Hepatocyte (in vitro differentiated cells): ENCODE results near the gene KCNQ1. TPM values are rescaled to one million over a fixed set of nuclear protein-coding genes. Genes with fewer than 3 reads are reported as not detected.

Source experiments
- DNase-seq: peaks from one replicate; pipeline ENCODE4 v3.0.0-alpha.2; 2016; ENCODE audit warnings: low spot score
- H2AFZ ChIP-seq: fragments of 200-600 bp; sonication (generic); 2 replicates; pipeline ENCODE4 v1.6.0; 2016; ENCODE audit warnings: antibody characterized with exemption, mild to moderate bottlenecking
- H3K27ac ChIP-seq: fragments of 200-600 bp; sonication (generic); 2 replicates; pipeline ENCODE4 v1.5.1; 2016; ENCODE audit warnings: mild to moderate bottlenecking
- H3K27me3 ChIP-seq: fragments of 200-600 bp; sonication (generic); 2 replicates; pipeline ENCODE4 v1.6.1; 2016
- H3K36me3 ChIP-seq: fragments of 200-600 bp; sonication (generic); replicated peaks from 2 replicates; pipeline ENCODE4 v1.5.1; 2016; ENCODE audit warnings: low read depth; ENCODE audit not compliant: insufficient read depth
- H3K4me1 ChIP-seq: fragments of 200-600 bp; sonication (generic); 2 replicates; pipeline ENCODE4 v1.5.1; 2016; ENCODE audit warnings: mild to moderate bottlenecking, moderate library complexity; ENCODE audit not compliant: insufficient read depth
- H3K4me2 ChIP-seq: fragments of 200-600 bp; sonication (generic); 2 replicates; pipeline ENCODE4 v1.6.0; 2016
- H3K4me3 ChIP-seq: fragments of 200-600 bp; sonication (generic); 2 replicates; pipeline ENCODE4 v1.5.1; 2016; ENCODE audit warnings: mild to moderate bottlenecking
- H3K79me2 ChIP-seq: fragments of 200-600 bp; sonication (generic); 2 replicates; pipeline ENCODE4 v1.6.0; 2017; ENCODE audit warnings: mild to moderate bottlenecking
- H3K9me2 ChIP-seq: fragments of 200-600 bp; sonication (generic); replicated peaks from 2 replicates; pipeline ENCODE4 v1.6.0; 2017; ENCODE audit warnings: mild to moderate bottlenecking; ENCODE audit not compliant: insufficient read depth
- H3K9me3 ChIP-seq: fragments of 200-600 bp; sonication (generic); 2 replicates; pipeline ENCODE4 v1.5.1; 2016; ENCODE audit warnings: low read depth, mild to moderate bottlenecking
- H4K20me1 ChIP-seq: fragments of 200-600 bp; sonication (generic); 2 replicates; pipeline ENCODE4 v1.6.0; 2016; ENCODE audit warnings: mild to moderate bottlenecking; ENCODE audit not compliant: insufficient read depth, poor library complexity, severe bottlenecking
- EZH2 ChIP-seq: fragments of 200-600 bp; sonication (generic); IDR thresholded peaks from 2 replicates; pipeline ENCODE4 v1.6.1; 2016; ENCODE audit warnings: antibody characterized with exemption, mild to moderate bottlenecking, borderline replicate concordance
- EZH2phosphoT487 ChIP-seq: fragments of 200-600 bp; sonication (generic); IDR thresholded peaks from one replicate; pipeline ENCODE4 v1.6.1; 2018; ENCODE audit warnings: antibody characterized with exemption, mild to moderate bottlenecking, low read depth, moderate library complexity; ENCODE audit not compliant: unreplicated experiment, severe bottlenecking
- WGBS: methylation state at CpG from one replicate; pipeline ENCODE4 v1.1.6; 2016; ENCODE audit warnings: low lambda C conversion rate; ENCODE audit errors: missing lambda C conversion rate; 5-methylcytosine and 5-hydroxymethylcytosine counted together
- polyA plus RNA-seq: library from polyadenylated mRNA; unstranded; fragments of >200 nt; fragmentation: Nextera tagmentation; extraction: Ambion mirVana; gene quantifications from 2 replicates; pipeline ENCODE4 v1.2.1, GENCODE V29; 2016
- total RNA-seq: library from RNA; depleted of rRNA; stranded (reverse); fragments of >200 nt; gene quantifications from 2 replicates; pipeline ENCODE4 v1.2.3, GENCODE V29; 2014
- TF ChIP-seq, protein P1 (sequence below): fragments of 200-600 bp; sonication (generic); IDR thresholded peaks from 2 replicates; pipeline ENCODE4 v1.5.1; 2016; ENCODE audit warnings: antibody characterized with exemption, mild to moderate bottlenecking; ENCODE audit not compliant: poor library complexity

Gene KCNQ1
- total and polyA plus RNA-seq, 2 experiments from 2014 or later = 1.8 to 6.4 TPM

DNA sequence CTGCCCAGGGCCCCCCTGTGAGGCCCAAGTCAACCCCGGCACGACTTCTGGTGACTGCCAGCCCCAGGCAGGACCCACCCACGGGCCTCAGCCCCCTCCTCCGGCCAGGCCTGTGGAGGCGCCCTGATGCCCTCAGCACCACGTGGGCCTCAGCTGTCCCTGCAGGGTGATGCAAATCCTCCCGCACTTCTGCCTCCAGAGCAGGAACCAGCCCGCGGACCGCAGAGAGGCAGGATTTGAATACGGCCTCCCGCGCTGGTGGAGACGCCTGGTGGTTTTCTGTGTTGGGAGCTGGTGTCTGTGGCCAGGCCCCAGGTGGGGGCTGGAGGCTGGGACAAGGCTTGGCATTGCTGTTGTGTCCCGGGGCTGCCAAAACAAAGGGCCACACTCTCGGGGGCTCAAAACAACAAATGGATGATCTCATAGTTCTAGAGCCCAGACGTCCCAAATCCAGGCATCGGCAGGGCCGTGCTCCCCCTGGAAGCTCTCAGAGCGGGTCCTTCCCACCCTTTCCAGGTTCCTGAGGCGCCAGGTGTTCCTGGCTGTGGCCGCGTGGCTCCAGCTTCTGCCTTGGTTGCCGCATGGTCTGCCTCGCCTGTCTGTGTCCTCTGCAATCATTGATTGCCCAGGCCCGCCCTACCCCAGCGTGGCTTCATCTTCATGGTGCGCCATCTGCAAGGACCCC, 19.9 kb upstream of the KCNQ1 start:
- WGBS = 92% methylated on average over 28 of the region's 28 CpGs
- H3K9me3 ChIP-seq = no peaks in the 10 kb centered on the region
- no peaks in the 10 kb centered on the region for H4K20me1 ChIP-seq
- no peaks in the 10 kb centered on the region for H3K9me2 ChIP-seq
- no peak overlapping the region for H3K4me2 ChIP-seq
- H2AFZ ChIP-seq = no peak overlapping the region
- TF ChIP-seq, protein P1, sequence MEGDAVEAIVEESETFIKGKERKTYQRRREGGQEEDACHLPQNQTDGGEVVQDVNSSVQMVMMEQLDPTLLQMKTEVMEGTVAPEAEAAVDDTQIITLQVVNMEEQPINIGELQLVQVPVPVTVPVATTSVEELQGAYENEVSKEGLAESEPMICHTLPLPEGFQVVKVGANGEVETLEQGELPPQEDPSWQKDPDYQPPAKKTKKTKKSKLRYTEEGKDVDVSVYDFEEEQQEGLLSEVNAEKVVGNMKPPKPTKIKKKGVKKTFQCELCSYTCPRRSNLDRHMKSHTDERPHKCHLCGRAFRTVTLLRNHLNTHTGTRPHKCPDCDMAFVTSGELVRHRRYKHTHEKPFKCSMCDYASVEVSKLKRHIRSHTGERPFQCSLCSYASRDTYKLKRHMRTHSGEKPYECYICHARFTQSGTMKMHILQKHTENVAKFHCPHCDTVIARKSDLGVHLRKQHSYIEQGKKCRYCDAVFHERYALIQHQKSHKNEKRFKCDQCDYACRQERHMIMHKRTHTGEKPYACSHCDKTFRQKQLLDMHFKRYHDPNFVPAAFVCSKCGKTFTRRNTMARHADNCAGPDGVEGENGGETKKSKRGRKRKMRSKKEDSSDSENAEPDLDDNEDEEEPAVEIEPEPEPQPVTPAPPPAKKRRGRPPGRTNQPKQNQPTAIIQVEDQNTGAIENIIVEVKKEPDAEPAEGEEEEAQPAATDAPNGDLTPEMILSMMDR = no peak
- TF ChIP-seq EZH2phosphoT487 = no peak
- TF ChIP-seq EZH2 = no peak
- H3K27ac ChIP-seq = no peak overlapping the region
- H3K36me3 ChIP-seq = no peaks in the 10 kb centered on the region
- no peaks in the 10 kb centered on the region for H3K27me3 ChIP-seq
- no peak overlapping the region for H3K4me3 ChIP-seq
- H3K4me1 ChIP-seq = no peaks in the 10 kb centered on the region
- no peaks in the 10 kb centered on the region for H3K79me2 ChIP-seq
- no peak for DNase-seq

DNA sequence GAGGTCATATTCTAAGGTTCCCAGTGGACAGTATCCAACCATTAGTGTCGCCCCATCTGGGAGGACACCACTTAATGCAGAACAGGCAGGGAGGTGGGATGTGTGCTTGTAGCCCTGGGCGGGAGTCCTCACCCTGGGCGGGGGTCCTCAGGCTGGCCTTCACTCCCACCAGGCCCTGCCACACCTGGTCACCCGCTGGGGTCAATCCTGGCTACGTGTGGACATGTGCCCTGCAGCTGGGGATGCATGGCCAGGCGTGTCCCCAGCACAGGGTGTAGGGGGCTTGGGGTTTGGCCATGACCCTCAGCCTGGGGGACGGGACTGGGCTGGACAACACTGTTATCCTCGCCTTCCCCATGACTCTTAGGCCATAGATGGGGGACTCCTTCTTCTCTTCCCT, 19.3 kb upstream of the KCNQ1 start:
- Histone ChIP-seq H4K20me1 (no peaks in the 10 kb centered on the region), H3K27me3 (no peaks in the 10 kb centered on the region), H3K79me2 (no peaks in the 10 kb centered on the region), H2AFZ (no peak overlapping the region), H3K9me3 (no peaks in the 10 kb centered on the region), H3K27ac (no peak overlapping the region), H3K4me3 (no peak overlapping the region), H3K4me2 (no peak overlapping the region), H3K4me1 (no peaks in the 10 kb centered on the region), H3K9me2 (no peaks in the 10 kb centered on the region), H3K36me3 (no peaks in the 10 kb centered on the region)
- TF ChIP-seq EZH2phosphoT487 (no peak), EZH2 (no peak)
- TF ChIP-seq, protein P1 = no peak
- WGBS = 92% methylated on average over 7 of the region's 8 CpGs
- DNase-seq = no peak

DNA sequence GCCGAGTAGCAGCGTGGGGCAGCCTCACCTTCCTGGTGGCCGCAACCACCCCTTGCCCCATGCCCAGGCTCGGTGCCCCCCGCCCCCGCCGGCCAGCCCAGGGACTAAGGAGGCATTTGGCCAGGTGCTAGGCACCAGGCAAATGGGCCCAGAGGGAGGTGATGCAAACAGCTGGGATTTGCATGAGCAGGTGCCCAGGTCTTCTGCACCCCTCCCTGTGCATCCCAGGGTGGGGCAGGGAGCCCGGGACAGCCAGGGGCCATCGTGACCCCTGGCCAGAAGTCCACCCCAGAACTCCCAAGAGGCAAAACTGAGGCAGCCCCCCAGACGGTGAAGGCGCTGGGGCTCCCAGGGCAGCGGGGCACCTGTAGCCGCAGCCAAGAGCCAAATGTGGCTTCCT, 18.6 kb upstream of the KCNQ1 start:
- no peaks in the 10 kb centered on the region for H3K9me3 ChIP-seq
- no peaks in the 10 kb centered on the region for H4K20me1 ChIP-seq
- H3K4me3 ChIP-seq = no peak overlapping the region
- no peaks in the 10 kb centered on the region for H3K9me2 ChIP-seq
- TF ChIP-seq, protein P1 = no peak
- no peak for TF ChIP-seq EZH2phosphoT487
- H3K4me1 ChIP-seq = no peaks in the 10 kb centered on the region
- DNase-seq = no peak
- WGBS = 86% methylated on average over 8 of the region's 13 CpGs
- no peaks in the 10 kb centered on the region for H3K36me3 ChIP-seq
- H2AFZ ChIP-seq = no peak overlapping the region
- no peak overlapping the region for H3K27ac ChIP-seq
- H3K27me3 ChIP-seq = no peaks in the 10 kb centered on the region
- H3K4me2 ChIP-seq = no peak overlapping the region
- no peaks in the 10 kb centered on the region for H3K79me2 ChIP-seq
